ENCODE data around the gene TFRC.
"Not testable (repeated sequence)": the region's sequence is repeated elsewhere in the genome, so short reads cannot be mapped to it uniquely, and the experiment has no call there.

The TFRC gene

GRCh38 chr3:196048922-196049598 lies 32.8 kb downstream of the TFRC start:
- no peak for DNase-seq (ENCODE audit: low read depth)

- DNase-seq (ENCODE audit: low read depth): no peak
These were observed 34.4 kb downstream of the TFRC start for GRCh38 chr3:196047391-196048030.

GRCh38 chr3:196044513-196044912 lies 37.4 kb downstream of the TFRC start:
- DNase-seq (ENCODE audit: low read depth): no peak

- DNase-seq (ENCODE audit: low read depth): no peak
These were observed 39.2 kb downstream of the TFRC start for GRCh38 chr3:196042673-196043072.

DNA sequence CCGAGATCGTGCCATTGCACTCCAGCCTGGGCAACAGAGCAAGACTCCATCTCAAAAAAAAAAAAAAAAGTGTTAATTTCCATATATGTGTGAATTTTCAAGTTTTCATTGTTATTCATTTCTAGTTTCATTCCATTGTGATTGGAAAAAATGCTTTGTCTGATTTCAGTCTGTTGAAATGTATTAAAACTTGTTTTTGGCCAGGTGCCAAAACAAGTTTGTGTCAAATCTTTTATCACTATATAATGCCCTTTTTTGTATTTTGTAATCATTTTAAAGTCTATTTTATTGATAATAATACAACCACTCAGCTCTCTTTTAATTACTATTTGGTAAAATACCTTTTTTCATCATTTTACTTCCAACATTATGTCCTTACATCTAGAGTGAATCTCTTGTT lies 42.5 kb downstream of the TFRC start:
- DNase-seq (ENCODE audit: low read depth): no peak

DNA sequence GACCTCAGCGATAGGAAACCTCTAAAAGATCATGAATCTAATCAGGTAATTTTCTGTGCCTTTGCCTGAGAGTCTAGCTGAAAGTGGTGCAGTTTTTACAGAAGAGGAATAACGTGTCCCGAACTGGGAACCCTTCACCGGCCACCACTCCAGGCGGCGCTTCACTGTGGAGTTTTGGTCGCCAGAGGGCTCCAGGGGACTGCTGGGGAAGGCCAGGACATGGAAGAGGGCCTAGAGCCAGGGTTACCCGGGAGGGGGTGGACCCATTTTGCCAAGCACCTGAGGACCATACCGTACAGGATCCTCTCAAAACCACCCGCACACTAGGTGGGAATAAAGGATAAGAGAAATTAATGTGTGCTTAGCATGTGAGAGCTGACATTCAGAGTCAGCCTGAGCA lies 55.8 kb downstream of the TFRC start:
- not testable (repeated sequence) for DNase-seq (ENCODE audit: low read depth)

DNA sequence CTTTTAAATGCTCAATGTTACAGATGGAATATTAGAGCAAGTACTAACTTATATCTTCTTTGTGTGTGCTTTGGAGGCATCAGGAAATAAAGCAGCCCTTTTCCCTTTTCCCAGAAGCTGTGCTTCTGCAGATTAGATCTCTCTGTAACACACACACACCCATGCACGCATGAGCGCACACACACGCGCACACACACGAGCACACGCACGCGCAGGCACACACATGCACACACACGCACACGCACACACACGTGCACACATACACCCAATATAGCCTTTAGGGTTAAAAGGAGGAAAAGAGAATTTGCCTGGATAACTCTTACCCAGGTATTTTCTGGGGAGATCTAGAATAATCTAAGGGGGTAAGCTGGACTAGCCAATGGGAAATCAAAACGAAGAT lies 56.9 kb downstream of the TFRC start:
- DNase-seq (ENCODE audit: low read depth): no peak

- no peak for DNase-seq (ENCODE audit: low read depth)
These were observed 57.9 kb downstream of the TFRC start for GRCh38 chr3:196023947-196024346.

- not testable (repeated sequence) for DNase-seq (ENCODE audit: low read depth)
These were observed 59.4 kb downstream of the TFRC start for GRCh38 chr3:196022499-196022878.

DNA sequence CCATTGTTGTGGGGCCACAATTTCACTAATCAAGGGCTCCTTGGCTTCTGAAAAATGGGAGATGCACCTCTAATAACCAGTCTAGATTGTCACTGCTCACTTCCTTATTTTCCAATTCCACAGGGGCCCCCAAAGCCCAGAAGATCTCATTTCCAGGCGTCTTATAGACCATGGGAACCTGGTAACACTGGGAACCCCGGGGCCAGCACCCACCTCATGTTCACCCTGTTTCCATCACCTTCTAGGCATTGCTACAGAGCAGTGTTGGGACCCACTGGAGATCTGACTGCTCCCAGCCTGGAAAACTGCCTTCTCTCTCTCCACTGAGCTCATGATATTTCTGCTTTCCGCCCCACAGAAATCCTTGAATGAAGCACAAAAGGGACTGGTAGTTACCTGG lies 61.5 kb downstream of the TFRC start:
- DNase-seq (ENCODE audit: low read depth): no peak

DNA sequence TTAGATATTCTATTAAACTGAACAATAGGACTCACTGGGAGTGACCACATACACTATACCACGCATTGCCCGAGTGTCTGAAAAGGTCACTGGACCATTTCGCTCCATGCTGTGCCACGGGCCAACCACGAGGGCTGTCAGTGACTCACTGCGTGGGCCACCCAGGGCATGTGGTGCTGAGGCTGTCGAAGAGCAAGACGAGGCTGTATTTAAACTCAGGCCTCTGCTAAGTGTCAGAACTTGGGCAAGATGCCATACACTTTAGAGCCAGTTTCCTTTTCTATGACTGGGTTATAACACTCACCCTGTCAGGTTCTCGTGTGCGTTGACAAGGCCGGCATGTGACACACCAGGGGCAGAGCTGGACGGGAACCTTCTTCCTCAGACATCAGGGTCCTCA lies 62.3 kb downstream of the TFRC start:
- DNase-seq (ENCODE audit: low read depth): not testable (repeated sequence)

DNA sequence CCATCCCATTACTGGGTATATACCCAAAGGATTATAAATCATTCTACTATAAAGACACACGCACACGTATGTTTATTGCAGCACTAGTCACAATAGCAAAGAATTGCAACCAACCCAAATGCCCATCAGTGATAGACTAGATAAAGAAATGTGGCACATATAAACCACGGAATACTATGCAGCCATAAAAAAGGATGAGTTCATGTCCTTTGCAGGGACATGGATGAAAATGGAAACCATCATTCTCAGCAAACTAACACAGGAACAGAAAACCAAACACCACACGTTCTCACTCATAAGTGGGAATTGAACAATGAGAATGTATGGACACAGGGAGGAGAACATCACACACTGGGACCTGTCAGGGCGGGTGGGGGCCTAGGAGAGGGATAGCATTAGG lies 63.7 kb downstream of the TFRC start:
- not testable (repeated sequence) for DNase-seq (ENCODE audit: low read depth)

GRCh38 chr3:196016485-196016884 lies 65.4 kb downstream of the TFRC start:
- DNase-seq (ENCODE audit: low read depth): no peak

- DNase-seq (ENCODE audit: low read depth): no peak
These were observed 65.8 kb downstream of the TFRC start for GRCh38 chr3:196016059-196016458.

- no peak for DNase-seq (ENCODE audit: low read depth)
These were observed 68.1 kb downstream of the TFRC start for GRCh38 chr3:196013587-196014487.

GRCh38 chr3:196012941-196013476 lies 68.9 kb downstream of the TFRC start:
- DNase-seq (ENCODE audit: low read depth): no peak

DNA sequence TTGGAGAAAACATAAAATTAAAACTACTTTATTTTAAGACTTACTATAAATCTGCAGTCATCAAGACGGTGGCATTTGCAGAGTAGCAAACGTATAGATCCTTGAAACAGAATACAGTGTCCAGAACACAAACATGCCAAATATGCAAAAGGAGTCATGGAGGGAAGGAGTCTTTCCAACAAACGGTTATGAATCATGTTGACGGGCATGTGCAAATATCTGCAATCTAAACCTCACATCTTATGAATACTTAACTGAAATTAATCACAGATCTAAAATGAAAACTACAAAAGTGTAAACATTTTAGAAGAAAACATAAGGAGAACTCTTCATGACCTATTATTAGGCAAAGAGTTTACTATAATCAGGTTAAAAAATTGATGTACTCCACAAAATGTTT lies 69.4 kb downstream of the TFRC start:
- no peak for DNase-seq (ENCODE audit: low read depth)

GRCh38 chr3:196009456-196009855 lies 72.4 kb downstream of the TFRC start:
- no peak for DNase-seq (ENCODE audit: low read depth)

DNA sequence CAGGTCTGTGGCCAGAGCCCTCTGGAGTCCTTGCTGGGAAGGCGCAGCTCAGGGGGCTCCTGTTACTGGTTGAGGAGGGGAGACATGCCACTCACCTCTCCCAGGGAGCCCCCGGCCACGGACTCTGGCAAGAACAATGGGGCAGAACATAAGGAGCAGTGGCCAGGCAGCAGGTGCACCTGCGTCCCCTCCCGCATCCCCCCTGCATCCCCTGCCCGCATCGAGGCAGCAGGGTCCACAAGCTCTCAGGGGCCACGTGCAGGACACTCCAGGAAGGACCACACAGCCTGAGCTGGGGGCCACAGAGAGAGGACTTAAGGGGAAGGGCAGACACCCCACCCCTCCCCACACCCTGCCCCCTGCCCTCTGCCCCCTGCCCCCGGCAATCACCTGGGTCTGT lies 73.0 kb downstream of the TFRC start:
- DNase-seq (ENCODE audit: low read depth): no peak

DNA sequence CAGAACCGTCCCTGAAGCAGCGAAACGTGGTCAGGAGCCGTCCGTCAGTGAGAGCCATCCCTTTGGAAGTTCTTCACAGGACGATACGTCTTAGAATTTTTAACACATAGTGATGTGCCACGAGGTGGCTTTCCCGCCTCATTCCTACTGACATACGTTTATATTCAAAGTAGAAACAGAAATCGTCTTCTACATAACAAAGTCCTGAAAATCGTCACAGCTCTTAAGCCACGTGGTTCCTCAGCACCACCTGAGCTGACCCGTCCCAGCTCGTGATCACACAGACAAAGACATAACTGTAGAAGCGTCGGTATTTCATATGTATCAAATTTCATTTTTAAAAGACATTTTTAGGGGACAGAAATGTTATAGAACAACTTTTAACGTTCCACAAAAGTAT lies 73.5 kb downstream of the TFRC start:
- no peak for DNase-seq (ENCODE audit: low read depth)

GRCh38 chr3:196007744-196008335 lies 74.0 kb downstream of the TFRC start:
- no peak for DNase-seq (ENCODE audit: low read depth)

DNA sequence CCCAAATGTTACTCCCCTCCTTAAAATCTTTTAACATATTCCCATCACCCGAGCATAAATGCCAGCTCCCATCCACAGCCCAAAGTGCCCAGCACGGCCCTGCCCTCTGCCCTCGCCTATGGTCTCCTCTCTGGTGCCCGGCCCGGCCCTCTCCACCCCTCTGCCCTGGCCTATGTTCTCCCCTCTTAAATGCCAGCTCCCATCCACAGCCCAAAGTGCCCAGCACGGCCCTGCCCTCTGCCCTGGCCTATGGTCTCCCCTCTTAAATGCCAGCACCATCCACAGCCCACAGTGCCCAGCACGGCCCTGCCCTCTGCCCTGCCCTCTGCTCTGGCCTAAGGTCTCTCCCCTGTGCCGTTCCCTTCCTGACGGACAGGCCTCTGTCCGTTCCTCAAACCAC lies 76.6 kb downstream of the TFRC start:
- DNase-seq (ENCODE audit: low read depth): not testable (repeated sequence)

All from activated T-helper 1 cell treated with Interleukin-2 at 50 U/mL for 16 hours (primary cell).